WTC11 (cell line): Measurements from ENCODE around the gene ENTREP3. TPM values are rescaled to one million over a fixed set of nuclear protein-coding genes. Genes with fewer than 3 reads are reported as not detected.
"Not testable (repeated sequence)": the region's sequence is repeated elsewhere in the genome, so short reads cannot be mapped to it uniquely, and the experiment has no call there.

Source experiments
- ATAC-seq: fragments of 200-7000 bp; cut with Tn5 transposase; 2 replicates; pipeline ENCODE4 v1.10.0; 2021; ENCODE audit warnings: mild to moderate bottlenecking, moderate library complexity
- CTCF ChIA-PET: fragments of 300-600 bp; sonication (Branson Sonifier 250); formaldehyde crosslinking; loops from one replicate; lab custom pipeline; 2021; ENCODE audit warnings: antibody characterized with exemption; lab: Charles Lee
- POLR2A ChIA-PET: fragments of 350-600 bp; sonication (Branson Sonifier 250); formaldehyde crosslinking; loops from one replicate; lab custom pipeline; 2021; ENCODE audit warnings: antibody characterized with exemption; lab: Charles Lee
- DNase-seq: peaks from one replicate; pipeline ENCODE4 v3.0.0; 2021; ENCODE audit warnings: low spot score
- H3K27ac Mint-ChIP-seq: 2 replicates; pipeline ENCODE4 v1.8.0; 2021; ENCODE audit warnings: mixed read lengths
- H3K27me3 Mint-ChIP-seq: 2 replicates; pipeline ENCODE4 v1.8.0; 2021; ENCODE audit warnings: low read depth, mild to moderate bottlenecking, moderate library complexity, mixed read lengths
- H3K36me3 Mint-ChIP-seq: 2 replicates; pipeline ENCODE4 v1.8.0; 2021; ENCODE audit warnings: mixed read lengths
- H3K4me1 Mint-ChIP-seq: 2 replicates; pipeline ENCODE4 v1.8.0; 2022; ENCODE audit warnings: mixed read lengths
- H3K4me3 Mint-ChIP-seq: 2 replicates; pipeline ENCODE4 v1.8.0; 2021; ENCODE audit warnings: mild to moderate bottlenecking, moderate library complexity, mixed read lengths
- H3K9me3 Mint-ChIP-seq: 2 replicates; pipeline ENCODE4 v1.8.0; 2021; ENCODE audit warnings: mixed read lengths
- AFF4 ChIP-seq: sonication (generic); formaldehyde crosslinking; IDR thresholded peaks from 2 replicates; pipeline ENCODE4 v1.8.1; 2023; ENCODE audit warnings: mild to moderate bottlenecking, missing genetic modification reagents, borderline replicate concordance
- ATF2 ChIP-seq: sonication (generic); formaldehyde crosslinking; IDR thresholded peaks from 2 replicates; pipeline ENCODE4 v1.8.1; 2022; ENCODE audit warnings: low read depth, missing genetic modification reagents, borderline replicate concordance
- ATF6 ChIP-seq: sonication (generic); formaldehyde crosslinking; IDR thresholded peaks from 2 replicates; pipeline ENCODE4 v1.8.1; 2023; ENCODE audit warnings: mild to moderate bottlenecking, missing genetic modification reagents
- USF1 ChIP-seq: sonication (generic); formaldehyde crosslinking; IDR thresholded peaks from 2 replicates; pipeline ENCODE4 v1.8.0; 2022; ENCODE audit warnings: mild to moderate bottlenecking, missing genetic modification reagents
- USF2 ChIP-seq: sonication (generic); formaldehyde crosslinking; IDR thresholded peaks from 2 replicates; pipeline ENCODE4 v1.8.1; 2023; ENCODE audit warnings: mild to moderate bottlenecking, missing genetic modification reagents, moderate library complexity
- ZBTB43 ChIP-seq: sonication (generic); formaldehyde crosslinking; IDR thresholded peaks from 2 replicates; pipeline ENCODE4 v1.8.1; 2023; ENCODE audit warnings: mild to moderate bottlenecking, missing genetic modification reagents
- ZNF219 ChIP-seq: sonication (generic); formaldehyde crosslinking; IDR thresholded peaks from 2 replicates; pipeline ENCODE4 v1.8.0; 2023; ENCODE audit warnings: missing genetic modification reagents, mild to moderate bottlenecking, borderline replicate concordance
- ZNF416 ChIP-seq: fragments of 250-450 bp; sonication (Bioruptor Pico); IDR thresholded peaks from 2 replicates; pipeline ENCODE4 v1.9.0; 2021; ENCODE audit warnings: mild to moderate bottlenecking, inconsistent platforms
- total RNA-seq: library from RNA; stranded (reverse); gene quantifications from 3 replicates; pipeline ENCODE4 v1.2.3, GENCODE V29; 2021

ENTREP3 gene
- total RNA-seq, 1 experiment from 2014 or later: 67.8 TPM

GRCh38 chr1:155219592-155220031, 35.7 kb downstream of the ENTREP3 start:
- TF ChIP-seq ZNF219 (CRISPR knock-in tag) (no peak), ATF2 (CRISPR knock-in tag) (no peak), AFF4 (no peak), ZNF416 (no peak), USF2 (peak; percentile 95), USF1 (peak; percentile 95)
- Mint-ChIP-seq H3K4me3 (peak overlapping the region; percentile 56), H3K9me3 (no peaks in the 10 kb centered on the region), H3K27me3 (no peaks in the 10 kb centered on the region), H3K4me1 (peaks cover 12% of the 10 kb centered on the region), H3K27ac (peak overlapping the region; percentile 82), H3K36me3 (peaks cover 5% of the 10 kb centered on the region)
- ATAC-seq (peak; percentile 68), DNase-seq (peak; percentile 27)
- CTCF ChIA-PET: interaction anchor here (1.0 to 2.6 kb wide), 5 partner anchors 13 to 47 kb away, joined by 3 to 14 read pairs (median 8); partner anchors contain the start of genes KRTCAP2 and THBS3
- POLR2A ChIA-PET: interaction anchor here (0.7 to 1.5 kb wide), 3 partner anchors 16 to 25 kb away, joined by 3 to 4 read pairs (median 3); no protein-coding TSS in a partner anchor

- Mint-ChIP-seq H3K4me3 (peak overlapping the region; percentile 56), H3K27me3 (no peaks in the 10 kb centered on the region), H3K36me3 (peaks cover 5% of the 10 kb centered on the region), H3K27ac (peak overlapping the region; percentile 82), H3K9me3 (no peaks in the 10 kb centered on the region), H3K4me1 (peaks cover 12% of the 10 kb centered on the region)
- CTCF ChIA-PET: interaction anchor here (1.0 to 2.6 kb wide), 5 partner anchors 12 to 46 kb away, joined by 3 to 14 read pairs (median 8); partner anchors contain the start of genes KRTCAP2 and THBS3
- no peak for DNase-seq
- TF ChIP-seq USF1 (peak; percentile 98), ATF6 (CRISPR knock-in tag) (no peak), ZBTB43 (CRISPR knock-in tag) (no peak), USF2 (peak; percentile 97)
- POLR2A ChIA-PET: interaction anchor here (0.7 to 1.5 kb wide), 3 partner anchors 15 to 24 kb away, joined by 3 to 4 read pairs (median 3); no protein-coding TSS in a partner anchor
- peak; percentile 28 for ATAC-seq
Observed at GRCh38 chr1:155218854-155219591, 36.3 kb downstream of the ENTREP3 start.

GRCh38 chr1:155214702-155215101, 40.6 kb downstream of the ENTREP3 start:
- ATAC-seq, CTCF ChIA-PET, H3K4me3 Mint-ChIP-seq, DNase-seq, H3K27me3 Mint-ChIP-seq, POLR2A ChIA-PET, H3K27ac Mint-ChIP-seq, H3K36me3 Mint-ChIP-seq, H3K9me3 Mint-ChIP-seq: not testable (repeated sequence)
- peaks cover 10% of the 10 kb centered on the region for H3K4me1 Mint-ChIP-seq

- ATAC-seq, POLR2A ChIA-PET, CTCF ChIA-PET, H3K36me3 Mint-ChIP-seq, H3K4me3 Mint-ChIP-seq, DNase-seq, H3K27ac Mint-ChIP-seq, H3K9me3 Mint-ChIP-seq, H3K27me3 Mint-ChIP-seq: not testable (repeated sequence)
- peaks cover 15% of the 10 kb centered on the region for H3K4me1 Mint-ChIP-seq
Observed at GRCh38 chr1:155212051-155212440, 43.2 kb downstream of the ENTREP3 start.

GRCh38 chr1:155211381-155212050, 43.8 kb downstream of the ENTREP3 start:
- DNase-seq, H3K27me3 Mint-ChIP-seq, H3K27ac Mint-ChIP-seq, ATAC-seq, CTCF ChIA-PET, H3K4me3 Mint-ChIP-seq, POLR2A ChIA-PET, H3K9me3 Mint-ChIP-seq, H3K36me3 Mint-ChIP-seq: not testable (repeated sequence)
- peaks cover 19% of the 10 kb centered on the region for H3K4me1 Mint-ChIP-seq
